Gastroesophageal sphincter (tissue), 4 donors: ENCODE results near the gene PLEKHA7. TPM values are rescaled to one million over a fixed set of nuclear protein-coding genes. Genes with fewer than 3 reads are reported as not detected.

Experiments
- ATAC-seq: fragments of 150-250 bp; one replicate; pipeline ENCODE4 v1.9.1; 2016; ENCODE audit warnings: mild to moderate bottlenecking, moderate library complexity
- H3K27ac ChIP-seq, 4 donors: fragments of 200-600 bp; sonication (generic) in 3 of 4; 1 replicate in 3 of 4; 2 replicates in 1 of 4; pipeline ENCODE4 v1.5.1; 2016 to 2019
- H3K27me3 ChIP-seq: fragments of 200-600 bp; sonication (generic); one replicate; pipeline ENCODE4 v1.5.1; 2019
- H3K36me3 ChIP-seq, 2 donors: fragments of 200-600 bp; sonication (generic); one replicate each; pipeline ENCODE4 v1.5.1; 2019; ENCODE audit warnings: control low read depth in 1 of 2
- H3K4me1 ChIP-seq, 3 donors: fragments of 200-600 bp; sonication (generic); 1 replicate in 2 of 3; 2 replicates in 1 of 3; pipeline ENCODE4 v1.5.1; 2016 to 2019; ENCODE audit warnings: control low read depth in 2 of 3
- H3K4me3 ChIP-seq, 2 donors: fragments of 200-600 bp; sonication (generic); one replicate each; pipeline ENCODE4 v1.5.1; 2019; ENCODE audit warnings: mild to moderate bottlenecking in 1 of 2, moderate library complexity in 1 of 2
- H3K9me3 ChIP-seq, 3 donors: fragments of 200-600 bp; sonication (generic); one replicate each; pipeline ENCODE4 v1.5.1; 2017 to 2019; ENCODE audit warnings: control low read depth in 2 of 3
- CTCF ChIP-seq, 4 experiments: fragments of 200-600 bp in 2 of 4; fragments of 450-650 bp in 2 of 4; sonication (generic) in 1 of 4; IDR thresholded peaks; one replicate each; pipeline ENCODE4 v1.5.1; 2017 to 2019; ENCODE audit warnings: antibody characterized with exemption in 4 of 4, mild to moderate bottlenecking in 2 of 4, moderate library complexity in 2 of 4
- EP300 ChIP-seq: sonication (generic); formaldehyde crosslinking; IDR thresholded peaks from one replicate; pipeline ENCODE4 v1.6.1; 2017; ENCODE audit warnings: antibody characterized with exemption, mild to moderate bottlenecking
- POLR2A ChIP-seq, 2 donors: fragments of 450-650 bp; IDR thresholded peaks; one replicate each; pipeline ENCODE4 v1.6.1; 2017; ENCODE audit warnings: antibody characterized with exemption in 2 of 2, mild to moderate bottlenecking in 2 of 2, moderate library complexity in 1 of 2
- POLR2AphosphoS5 ChIP-seq: sonication (generic); formaldehyde crosslinking; IDR thresholded peaks from one replicate; pipeline ENCODE4 v1.6.1; 2017; ENCODE audit warnings: antibody characterized with exemption
- WGBS, 2 donors: methylation state at CpG; one replicate each; pipeline ENCODE4 v1.1.5; 2018; ENCODE audit warnings: low coverage in 1 of 2; 5-methylcytosine and 5-hydroxymethylcytosine counted together
- total RNA-seq, 4 donors: library from RNA; depleted of rRNA; stranded (reverse); fragments of >200 nt; gene quantifications; one replicate each; pipeline ENCODE4 v1.1.0, GENCODE V29; 2016

PLEKHA7 gene
- total RNA-seq, 4 donors from 2014 or later = 8.6 to 13.2 (median 12.2) TPM

GRCh38 chr11:16799221-16799620 is 215.0 kb downstream of the PLEKHA7 start:
- Histone ChIP-seq H3K9me3 (no peaks in the 10 kb centered on the region), H3K4me3 (no peak overlapping the region), H3K27me3 (no peaks in the 10 kb centered on the region), H3K27ac (no peak overlapping the region), H3K4me1 (peaks cover 0 to 4% (median under 1%) of the 10 kb centered on the region in 3 donors), H3K36me3 (peaks cover 0 to 35% of the 10 kb centered on the region in 2 donors)
- ATAC-seq = no peak
- no peak for TF ChIP-seq CTCF (IDR thresholded peaks at IDR 0.05)
- no peak for TF ChIP-seq EP300
- TF ChIP-seq POLR2AphosphoS5 = no peak
- no peak for TF ChIP-seq POLR2A (IDR thresholded peaks at IDR 0.05)
- 75 to 87% methylated on average over 1 of the region's 1 CpG for WGBS, 2 donors

GRCh38 chr11:16797776-16798175 is 216.4 kb downstream of the PLEKHA7 start:
- WGBS, 2 donors = 64 to 70% methylated on average over 2 of the region's 3 CpGs
- Histone ChIP-seq H3K27ac (no peak overlapping the region), H3K36me3 (peaks cover 0 to 46% of the 10 kb centered on the region in 2 donors), H3K9me3 (no peaks in the 10 kb centered on the region), H3K4me1 (no peaks in the 10 kb centered on the region), H3K27me3 (no peaks in the 10 kb centered on the region), H3K4me3 (no peak overlapping the region)
- ATAC-seq = no peak
- no peak for TF ChIP-seq POLR2A (IDR thresholded peaks at IDR 0.05)
- TF ChIP-seq EP300 = no peak
- no peak for TF ChIP-seq POLR2AphosphoS5
- no peak for TF ChIP-seq CTCF (IDR thresholded peaks at IDR 0.05)

GRCh38 chr11:16796311-16796710 is 217.9 kb downstream of the PLEKHA7 start:
- Histone ChIP-seq H3K9me3 (no peaks in the 10 kb centered on the region), H3K4me1 (peaks cover 0 to 6% (median 0%) of the 10 kb centered on the region in 3 donors), H3K27ac (no peak overlapping the region), H3K27me3 (no peaks in the 10 kb centered on the region), H3K4me3 (no peak overlapping the region), H3K36me3 (peaks cover 0 to 40% of the 10 kb centered on the region in 2 donors)
- no peak for TF ChIP-seq EP300
- ATAC-seq = no peak
- 79 to 87% methylated on average over 4 of the region's 4 CpGs for WGBS, 2 donors

- H3K4me1 ChIP-seq = peaks cover 0 to 13% (median 0%) of the 10 kb centered on the region in 3 donors
- WGBS, 2 donors = 80 to 96% methylated on average over 6 to 8 of the region's 8 CpGs
- no peak for ATAC-seq
- no peaks in the 10 kb centered on the region for H3K27me3 ChIP-seq
- H3K36me3 ChIP-seq = peaks cover 0 to 38% of the 10 kb centered on the region in 2 donors
- H3K4me3 ChIP-seq = no peak overlapping the region
- TF ChIP-seq CTCF (IDR thresholded peaks at IDR 0.05) (no peak), EP300 (no peak), POLR2A (IDR thresholded peaks at IDR 0.05) (no peak), POLR2AphosphoS5 (no peak)
- no peak overlapping the region for H3K27ac ChIP-seq
- H3K9me3 ChIP-seq = no peaks in the 10 kb centered on the region
These were observed 219.1 kb downstream of the PLEKHA7 start for GRCh38 chr11:16795146-16795545.

- Histone ChIP-seq H3K4me3 (no peak overlapping the region), H3K36me3 (peaks cover 0 to 40% of the 10 kb centered on the region in 2 donors), H3K27ac (no peak overlapping the region), H3K27me3 (no peaks in the 10 kb centered on the region), H3K9me3 (no peaks in the 10 kb centered on the region), H3K4me1 (peaks cover 0 to 13% (median 0%) of the 10 kb centered on the region in 3 donors)
- no peak for TF ChIP-seq POLR2AphosphoS5
- TF ChIP-seq POLR2A (IDR thresholded peaks at IDR 0.05) = no peak
- TF ChIP-seq EP300 = no peak
- TF ChIP-seq CTCF (IDR thresholded peaks at IDR 0.05) = no peak
- 83 to 90% methylated on average over 6 of the region's 17 CpGs for WGBS, 2 donors
- ATAC-seq = no peak
These were observed 220.0 kb downstream of the PLEKHA7 start for GRCh38 chr11:16794047-16794818.
